Calu3 (cell line): ENCODE measurements around the gene OR10H5. TPM values are rescaled to one million over a fixed set of nuclear protein-coding genes. Genes with fewer than 3 reads are reported as not detected.
A peak's percentile ranks its signal among the peaks of the same experiment; 100 is the strongest.
"Not testable (repeated sequence)": the region's sequence is repeated elsewhere in the genome, so short reads cannot be mapped to it uniquely, and the experiment has no call there.

Experiments
- BruUV-seq: library from RNA; stranded (reverse); fragments of 400-500 nt; replicated peaks from 2 replicates; lab custom pipeline; 2021; lab: Mats Ljungman, UMichigan
- CTCF ChIA-PET: fragments of 300-600 bp; sonication (Branson Sonifier 250); formaldehyde crosslinking; loops from one replicate; lab custom pipeline; 2022; ENCODE audit warnings: antibody characterized with exemption; lab: Charles Lee
- DNase-seq: peaks from one replicate; pipeline ENCODE4 v3.0.0; 2022
- H3K27ac Mint-ChIP-seq: one replicate; pipeline ENCODE4 v1.8.0; 2022; ENCODE audit warnings: mixed read lengths; ENCODE audit not compliant: unreplicated experiment
- H3K27me3 Mint-ChIP-seq: one replicate; pipeline ENCODE4 v1.8.0; 2022; ENCODE audit warnings: mixed read lengths; ENCODE audit not compliant: unreplicated experiment
- H3K36me3 Mint-ChIP-seq: one replicate; pipeline ENCODE4 v1.8.0; 2022; ENCODE audit warnings: mild to moderate bottlenecking, moderate library complexity, mixed read lengths; ENCODE audit not compliant: insufficient read depth, unreplicated experiment
- H3K4me1 Mint-ChIP-seq: one replicate; pipeline ENCODE4 v1.8.0; 2022; ENCODE audit warnings: mild to moderate bottlenecking, low read depth, mixed read lengths; ENCODE audit not compliant: unreplicated experiment
- H3K4me3 Mint-ChIP-seq: one replicate; pipeline ENCODE4 v1.8.0; 2022; ENCODE audit warnings: mild to moderate bottlenecking, low read depth, moderate library complexity, mixed read lengths; ENCODE audit not compliant: unreplicated experiment
- H3K9me3 Mint-ChIP-seq: one replicate; pipeline ENCODE4 v1.8.0; 2022; ENCODE audit warnings: low read depth, mixed read lengths; ENCODE audit not compliant: unreplicated experiment
- intact Hi-C: fragments of 100-400 bp; cut with micrococcal nuclease; formaldehyde crosslinking; loops from one replicate; pipeline ENCODE4 v1.10.0; 2022; ENCODE audit not compliant: unreplicated experiment
- total RNA-seq: library from RNA; stranded (reverse); gene quantifications from 2 replicates; pipeline ENCODE4 v1.2.3, GENCODE V29; 2022
- TF ChIP-seq, protein P1 (sequence below): fragments of 200-600 bp; IDR thresholded peaks from one replicate; pipeline ENCODE4 v1.8.0; 2022; ENCODE audit warnings: antibody characterized with exemption; ENCODE audit not compliant: unreplicated experiment

Gene OR10H5
- total RNA-seq, 1 experiment from 2014 or later: not detected

DNA sequence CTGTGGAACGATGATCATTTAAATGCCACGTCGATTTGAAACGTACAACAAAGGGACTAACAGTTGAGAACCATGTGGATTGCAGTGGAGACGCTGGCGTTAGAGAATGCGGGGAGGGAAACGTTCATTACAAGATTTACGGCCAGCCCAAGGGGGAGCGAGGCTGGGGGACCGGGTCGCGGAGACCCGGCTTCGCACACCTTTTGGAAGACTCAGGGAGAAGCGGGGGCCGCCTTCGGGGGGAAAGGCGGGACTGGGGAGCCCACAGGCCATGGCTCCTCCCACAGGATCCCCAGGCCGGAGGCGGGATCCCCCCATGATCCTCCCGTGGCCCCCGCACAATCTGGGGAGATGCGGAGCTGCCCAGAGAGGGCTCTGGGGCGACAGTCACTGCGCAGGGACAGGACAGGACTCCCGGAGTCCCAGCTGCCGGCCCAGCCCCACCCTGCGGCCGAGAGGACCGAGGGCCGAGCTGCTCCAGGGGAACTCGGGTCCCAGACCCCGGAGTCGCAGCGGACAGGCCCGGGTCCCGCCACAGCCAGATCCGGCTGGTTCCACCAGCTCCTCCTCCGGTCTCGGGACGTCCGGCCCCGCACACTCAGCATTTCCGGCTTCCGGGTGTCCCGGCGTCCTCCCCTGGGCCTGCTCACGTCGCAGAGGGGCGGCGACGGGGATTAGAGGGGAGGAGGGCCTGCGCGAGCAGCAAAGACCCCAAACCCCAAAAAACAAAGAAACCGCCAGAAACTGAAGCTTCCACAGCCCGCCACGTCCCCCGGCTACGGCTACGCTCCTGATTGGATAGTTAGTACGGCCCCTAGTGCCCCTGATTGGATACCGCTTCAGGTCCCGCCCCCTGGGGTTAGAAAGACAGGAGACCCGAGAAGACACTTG, 49.1 kb downstream of the OR10H5 start:
- H3K36me3 Mint-ChIP-seq: peaks cover 12% of the 10 kb centered on the region
- H3K4me1 Mint-ChIP-seq: peaks cover 33% of the 10 kb centered on the region
- H3K27me3 Mint-ChIP-seq: peaks cover 25% of the 10 kb centered on the region
- BruUV-seq: no TSS peak
- intact Hi-C loops: loop anchor here (10.0 kb wide), 2 partner anchors 168 to 348 kb away; partner anchors contain the start of gene FAM32A
- H3K4me3 Mint-ChIP-seq: peak overlapping the region; percentile 67
- TF ChIP-seq, protein P1, sequence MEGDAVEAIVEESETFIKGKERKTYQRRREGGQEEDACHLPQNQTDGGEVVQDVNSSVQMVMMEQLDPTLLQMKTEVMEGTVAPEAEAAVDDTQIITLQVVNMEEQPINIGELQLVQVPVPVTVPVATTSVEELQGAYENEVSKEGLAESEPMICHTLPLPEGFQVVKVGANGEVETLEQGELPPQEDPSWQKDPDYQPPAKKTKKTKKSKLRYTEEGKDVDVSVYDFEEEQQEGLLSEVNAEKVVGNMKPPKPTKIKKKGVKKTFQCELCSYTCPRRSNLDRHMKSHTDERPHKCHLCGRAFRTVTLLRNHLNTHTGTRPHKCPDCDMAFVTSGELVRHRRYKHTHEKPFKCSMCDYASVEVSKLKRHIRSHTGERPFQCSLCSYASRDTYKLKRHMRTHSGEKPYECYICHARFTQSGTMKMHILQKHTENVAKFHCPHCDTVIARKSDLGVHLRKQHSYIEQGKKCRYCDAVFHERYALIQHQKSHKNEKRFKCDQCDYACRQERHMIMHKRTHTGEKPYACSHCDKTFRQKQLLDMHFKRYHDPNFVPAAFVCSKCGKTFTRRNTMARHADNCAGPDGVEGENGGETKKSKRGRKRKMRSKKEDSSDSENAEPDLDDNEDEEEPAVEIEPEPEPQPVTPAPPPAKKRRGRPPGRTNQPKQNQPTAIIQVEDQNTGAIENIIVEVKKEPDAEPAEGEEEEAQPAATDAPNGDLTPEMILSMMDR: no peak
- H3K9me3 Mint-ChIP-seq: no peaks in the 10 kb centered on the region
- CTCF ChIA-PET: interaction anchor here (1.2 kb wide), 1 partner anchor 25 kb away, joined by 4 read pairs; no protein-coding TSS in a partner anchor
- DNase-seq: peak; percentile 90
- H3K27ac Mint-ChIP-seq: no peak overlapping the region

DNA sequence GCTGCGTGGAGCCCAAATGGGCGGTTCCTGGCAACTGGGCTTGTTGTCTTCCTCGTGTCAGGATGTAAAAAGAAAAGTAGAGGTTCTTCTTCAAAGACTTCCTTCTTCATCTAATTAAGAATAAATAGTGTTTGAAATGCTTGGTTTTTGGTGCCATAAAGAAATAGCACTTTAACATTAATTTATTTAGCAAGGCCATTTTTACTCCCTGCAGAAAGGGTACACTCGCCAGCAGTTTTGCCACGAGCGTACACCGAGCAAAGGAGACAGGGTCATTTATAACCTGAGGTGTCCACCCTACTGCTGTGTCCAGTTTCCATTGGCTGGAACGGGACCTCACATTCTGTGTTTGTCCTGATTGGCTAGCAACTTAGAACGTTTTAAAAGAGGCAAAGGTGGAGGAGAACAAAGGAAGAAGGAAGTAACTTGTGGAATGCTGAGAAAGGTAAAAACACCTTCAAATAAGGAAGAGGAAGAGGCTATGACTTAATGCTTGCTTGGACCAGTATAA, 49.8 kb downstream of the OR10H5 start:
- CTCF ChIA-PET: interaction anchor here (1.2 kb wide), 1 partner anchor 26 kb away, joined by 4 read pairs; no protein-coding TSS in a partner anchor
- TSS peak; percentile 86 for BruUV-seq
- peak overlapping the region; percentile 67 for H3K4me3 Mint-ChIP-seq
- no peak overlapping the region for H3K27ac Mint-ChIP-seq
- no peaks in the 10 kb centered on the region for H3K9me3 Mint-ChIP-seq
- intact Hi-C loops: loop anchor here (10.0 kb wide), 2 partner anchors 168 to 348 kb away; partner anchors contain the start of gene FAM32A
- peak; percentile 65 for DNase-seq
- peaks cover 33% of the 10 kb centered on the region for H3K4me1 Mint-ChIP-seq
- TF ChIP-seq, protein P1: no peak
- peaks cover 25% of the 10 kb centered on the region for H3K27me3 Mint-ChIP-seq
- peaks cover 15% of the 10 kb centered on the region for H3K36me3 Mint-ChIP-seq

DNA sequence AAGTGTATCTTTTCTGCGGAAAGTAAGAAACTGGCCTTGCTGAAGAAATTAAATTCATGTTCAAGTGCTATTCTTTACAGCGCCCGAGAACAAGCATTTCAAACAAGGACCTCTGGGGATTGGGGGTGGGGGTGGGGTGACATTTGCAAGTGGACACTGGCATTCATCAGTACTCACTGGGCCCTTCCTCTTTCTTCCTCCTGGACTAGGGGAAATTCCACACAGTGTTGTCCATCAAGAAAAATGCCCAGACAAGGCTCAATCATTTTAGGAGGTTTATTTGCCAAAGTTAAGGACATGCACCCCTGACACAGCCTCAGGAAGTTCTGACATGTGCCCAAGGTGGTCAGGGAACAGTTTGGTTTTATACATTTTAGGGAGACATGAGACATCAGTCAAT, 50.9 kb downstream of the OR10H5 start:
- TF ChIP-seq, protein P1: no peak
- CTCF ChIA-PET: no interaction called here
- BruUV-seq: no TSS peak
- no peak overlapping the region for H3K27ac Mint-ChIP-seq
- H3K4me1 Mint-ChIP-seq: peaks cover 33% of the 10 kb centered on the region
- peak overlapping the region; percentile 67 for H3K4me3 Mint-ChIP-seq
- DNase-seq: no peak
- H3K9me3 Mint-ChIP-seq: no peaks in the 10 kb centered on the region
- peaks cover 19% of the 10 kb centered on the region for H3K36me3 Mint-ChIP-seq
- intact Hi-C loops: loop anchor here (10.0 kb wide), 2 partner anchors 166 to 346 kb away; partner anchors contain the start of gene FAM32A
- H3K27me3 Mint-ChIP-seq: peaks cover 25% of the 10 kb centered on the region

DNA sequence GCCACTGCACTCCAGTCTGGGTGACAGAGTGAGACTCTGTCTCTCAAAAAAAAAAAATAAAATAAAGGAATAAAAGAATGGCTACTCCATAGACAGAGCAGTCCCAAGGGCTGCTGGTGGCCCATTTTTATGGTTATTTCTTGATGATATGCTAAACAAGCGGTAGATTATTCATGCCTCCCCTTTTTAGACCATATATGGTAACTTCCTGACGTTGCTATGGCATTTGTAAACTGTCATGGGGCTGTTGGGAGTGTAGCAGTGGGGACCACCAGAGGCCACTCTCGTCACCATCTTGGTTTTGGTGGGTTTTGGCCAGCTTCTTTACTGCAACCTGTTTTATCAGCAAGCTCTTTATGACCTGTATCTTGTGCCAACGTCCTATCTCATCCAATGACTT, 52.4 kb downstream of the OR10H5 start:
- H3K9me3 Mint-ChIP-seq, CTCF ChIA-PET, BruUV-seq, H3K4me3 Mint-ChIP-seq, DNase-seq: not testable (repeated sequence)
- peaks cover 24% of the 10 kb centered on the region for H3K36me3 Mint-ChIP-seq
- intact Hi-C loops: loop anchor here (10.0 kb wide), 2 partner anchors 165 to 345 kb away; partner anchors contain the start of gene FAM32A
- peaks cover 25% of the 10 kb centered on the region for H3K27me3 Mint-ChIP-seq
- H3K27ac Mint-ChIP-seq: peak overlapping the region; percentile 73
- H3K4me1 Mint-ChIP-seq: peaks cover 33% of the 10 kb centered on the region
